Stimulated activated CD4-positive, alpha-beta T cell treated with anti-CD3 and anti-CD28 coated beads, Interleukin-12 subunit alpha, Interleukin-12 subunit beta, amount 100 ng/mL, for 48 hours (primary cell): ENCODE measurements around the gene AKR1C3.
"Not testable (repeated sequence)": the region's sequence is repeated elsewhere in the genome, so short reads cannot be mapped to it uniquely, and the experiment has no call there.

ENCODE experiments used
- DNase-seq, 3 donors: peaks; one replicate each; pipeline ENCODE4 v3.0.0-alpha.2; 2020; ENCODE audit warnings: low read depth in 2 of 3, low spot score in 1 of 3

AKR1C3 gene

DNA sequence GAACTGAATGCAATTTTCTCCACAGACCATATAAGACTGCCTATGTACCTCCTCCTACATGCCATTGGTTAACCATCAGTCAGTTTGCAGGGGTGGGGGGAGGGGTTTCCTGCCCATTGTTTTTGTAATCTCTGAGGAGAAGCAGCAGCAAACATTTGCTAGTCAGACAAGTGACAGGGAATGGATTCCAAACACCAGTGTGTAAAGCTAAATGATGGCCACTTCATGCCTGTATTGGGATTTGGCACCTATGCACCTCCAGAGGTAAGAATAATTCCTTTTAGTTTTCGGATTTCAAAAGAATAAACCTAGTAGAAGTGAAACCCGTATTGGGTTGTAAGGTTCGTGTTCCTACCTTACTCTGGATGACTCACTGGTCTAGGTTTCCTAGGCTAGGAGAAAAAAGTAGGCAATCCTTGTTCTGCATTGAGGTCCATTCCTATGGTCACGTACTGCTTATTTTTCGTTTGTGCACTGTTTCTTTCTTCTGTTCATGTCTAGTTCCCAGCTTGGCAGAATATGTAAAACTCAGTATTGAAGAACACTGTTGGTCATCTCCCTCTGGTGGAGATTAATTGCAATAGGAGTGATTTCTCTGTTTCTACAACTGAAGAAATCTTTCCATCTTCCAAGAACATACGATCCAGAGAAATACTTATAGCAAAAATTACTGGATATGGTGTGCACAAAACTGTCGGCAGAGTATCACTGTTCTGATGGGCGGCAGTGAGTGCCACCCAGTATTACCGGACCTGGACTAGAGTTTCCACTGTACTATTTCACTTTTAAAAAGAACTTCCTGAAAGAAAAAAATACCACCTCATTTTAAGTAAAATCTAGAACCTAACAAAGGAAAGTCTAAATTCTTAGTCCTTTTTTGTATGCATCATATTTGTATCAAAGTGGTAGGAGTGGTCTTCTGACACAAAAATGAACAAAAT lies at the start of gene AKR1C3:
Gene AKR1C3 (plus strand): TSS at position 150 of the 941 bp plus-strand sequence. CDS start 31 bp downstream, at position 181.
- no peak for DNase-seq

DNA sequence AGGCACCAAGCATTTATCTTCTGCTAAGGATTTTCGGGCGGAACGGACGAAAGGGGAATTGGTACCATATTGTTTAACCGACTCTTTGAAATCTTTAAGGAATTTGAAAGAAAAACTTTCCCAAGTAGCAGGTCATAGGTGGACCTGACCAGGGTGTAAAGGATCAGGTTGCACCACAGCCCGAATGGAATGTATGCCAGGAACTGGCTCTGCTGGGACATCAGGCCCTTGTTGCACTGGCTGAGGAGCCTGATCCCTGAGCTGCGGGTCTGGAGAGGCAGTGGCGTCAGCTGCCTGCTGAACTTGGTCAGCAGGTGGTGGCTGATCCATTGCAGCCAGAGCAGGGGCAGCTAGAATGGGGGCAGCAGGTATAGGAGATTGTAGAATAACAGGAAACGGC lies 49.1 kb upstream of the AKR1C3 start:
- DNase-seq, result no peak

DNA sequence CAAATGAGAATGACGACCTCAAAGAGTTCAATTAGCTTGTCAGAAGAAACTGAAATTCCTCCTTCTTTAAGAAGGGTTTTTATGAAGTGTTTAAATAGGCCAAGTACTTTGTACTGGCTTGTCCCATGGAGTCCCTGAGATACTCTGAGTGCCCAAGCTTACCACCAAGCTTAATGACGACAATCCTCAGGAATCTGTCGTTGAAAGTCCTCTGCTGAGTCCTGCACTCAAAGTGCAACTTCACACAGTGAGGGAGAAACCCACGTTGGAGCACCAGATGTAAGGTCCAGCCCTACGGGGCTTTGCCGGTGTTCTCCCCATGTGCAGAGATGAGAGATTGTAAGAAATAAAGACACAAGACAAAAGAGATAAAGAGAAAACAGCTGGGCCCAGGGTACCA lies 47.8 kb upstream of the AKR1C3 start:
- no peak for DNase-seq

DNA sequence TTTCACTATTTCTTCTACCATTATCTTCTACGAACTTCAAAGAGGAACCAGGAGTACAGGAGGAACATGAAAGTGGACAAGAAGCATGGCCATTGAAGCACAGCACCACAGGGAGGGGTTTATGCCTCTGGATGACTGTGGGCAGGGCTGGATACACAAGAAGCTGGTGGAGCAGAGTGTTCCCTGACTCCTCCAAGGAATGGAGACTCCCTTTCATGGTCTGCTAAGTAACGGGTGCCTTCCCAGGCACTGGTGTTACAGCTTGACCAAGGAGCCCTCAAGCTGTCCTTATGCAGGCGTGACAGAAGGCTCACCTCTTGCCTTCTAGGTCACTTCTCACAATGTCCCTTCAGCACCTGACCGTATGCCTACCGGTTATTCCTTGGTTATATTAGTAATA lies 47.2 kb upstream of the AKR1C3 start:
- not testable (repeated sequence) for DNase-seq

DNA sequence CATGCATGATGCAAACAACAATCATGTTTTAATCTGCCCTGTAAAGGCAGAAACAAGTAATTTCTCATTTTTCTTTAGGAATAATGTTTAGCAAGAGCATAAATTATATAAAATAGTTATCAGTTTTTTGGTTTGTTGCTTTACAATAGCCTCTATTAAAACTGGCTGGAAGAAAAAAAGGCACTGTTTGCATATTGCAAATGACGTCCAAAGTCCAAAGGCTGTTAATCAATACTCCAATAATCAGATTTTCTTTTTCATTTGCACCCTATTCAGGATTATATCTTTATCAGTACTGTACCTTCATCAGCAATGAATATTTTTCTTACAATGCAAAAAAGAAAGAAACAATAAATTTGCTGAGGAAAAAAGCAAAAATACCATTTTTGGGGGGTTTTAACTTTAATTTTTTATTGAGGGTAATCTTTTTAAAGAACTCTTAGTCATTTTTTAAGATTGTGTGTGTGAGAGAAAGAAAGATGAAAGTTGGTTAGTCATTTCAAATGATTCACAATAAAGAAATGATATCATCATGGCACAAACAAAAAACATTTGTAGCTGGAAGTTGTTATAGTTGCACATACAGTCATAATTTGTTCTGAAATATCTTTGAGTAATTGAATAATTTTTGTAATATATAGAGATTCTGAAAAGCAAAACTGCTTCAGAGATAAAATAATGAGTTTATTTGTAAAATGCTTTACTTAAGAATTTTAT lies 46.1 kb upstream of the AKR1C3 start:
- DNase-seq, result no peak

DNA sequence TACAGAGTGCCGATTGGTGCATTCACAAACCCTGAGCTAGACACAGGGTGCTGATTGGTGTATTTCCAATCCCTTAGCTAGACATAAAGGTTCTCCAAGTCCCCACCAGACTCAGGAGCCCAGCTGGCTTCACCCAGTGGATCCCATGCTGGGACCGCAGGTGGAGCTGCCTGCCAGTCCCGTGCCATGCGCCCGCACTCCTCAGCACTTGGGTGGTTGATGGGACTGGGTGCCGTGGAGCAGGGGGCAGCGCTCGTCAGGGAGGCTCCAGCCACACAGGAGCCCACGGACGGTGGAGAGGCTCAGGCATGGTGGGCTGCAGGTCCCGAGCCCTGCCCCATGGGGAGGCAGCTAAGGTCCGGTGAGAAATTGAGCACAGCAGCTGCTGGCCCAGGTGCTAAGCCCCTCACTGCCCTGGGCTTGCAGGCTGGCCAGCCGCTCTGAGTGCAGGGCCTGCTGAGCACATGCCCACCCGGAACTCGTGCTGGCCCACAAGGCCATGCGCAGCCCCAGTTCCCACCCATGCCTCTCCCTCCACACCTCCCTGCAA lies 41.2 kb upstream of the AKR1C3 start:
- not testable (repeated sequence) for DNase-seq

DNA sequence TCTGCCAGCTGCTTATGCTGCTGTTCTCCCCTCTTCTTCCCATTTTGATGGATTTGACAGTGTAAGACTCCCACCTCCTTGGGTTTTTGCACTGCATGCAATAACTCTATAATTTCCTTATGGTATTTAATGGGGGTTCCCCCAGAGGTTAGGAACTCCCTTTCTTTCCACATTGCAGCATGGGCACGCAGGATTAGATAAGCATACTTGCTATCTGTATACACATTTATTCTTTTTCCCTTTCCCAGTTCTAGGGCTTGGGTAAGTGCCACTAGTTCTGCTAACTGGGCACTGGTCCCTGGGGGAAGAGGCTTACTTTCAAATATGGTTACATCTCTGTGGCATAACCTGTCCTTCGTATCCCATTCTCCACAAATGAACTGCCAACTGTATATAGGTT lies 39.4 kb upstream of the AKR1C3 start:
- DNase-seq, result not testable (repeated sequence)

DNA sequence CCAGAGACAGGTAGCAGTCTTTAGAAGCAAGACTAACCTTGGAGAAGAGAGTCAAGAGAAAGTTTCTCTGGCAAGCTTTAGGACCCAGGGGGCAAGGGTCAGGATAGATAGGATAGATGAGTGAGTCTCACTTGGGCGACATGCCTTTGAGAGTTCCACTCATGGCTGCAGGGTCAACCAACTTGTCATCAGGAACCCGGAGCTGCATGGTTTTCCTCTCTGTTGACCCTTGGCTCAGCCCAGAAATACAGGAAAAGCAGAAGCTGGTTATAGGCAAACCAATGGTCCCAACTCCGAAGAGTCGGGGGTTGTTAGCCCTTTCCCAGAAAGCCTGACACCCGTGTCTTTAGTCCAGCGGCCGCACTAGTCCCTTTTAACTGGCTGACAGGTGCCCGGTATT lies 34.9 kb upstream of the AKR1C3 start:
- not testable (repeated sequence) for DNase-seq

DNA sequence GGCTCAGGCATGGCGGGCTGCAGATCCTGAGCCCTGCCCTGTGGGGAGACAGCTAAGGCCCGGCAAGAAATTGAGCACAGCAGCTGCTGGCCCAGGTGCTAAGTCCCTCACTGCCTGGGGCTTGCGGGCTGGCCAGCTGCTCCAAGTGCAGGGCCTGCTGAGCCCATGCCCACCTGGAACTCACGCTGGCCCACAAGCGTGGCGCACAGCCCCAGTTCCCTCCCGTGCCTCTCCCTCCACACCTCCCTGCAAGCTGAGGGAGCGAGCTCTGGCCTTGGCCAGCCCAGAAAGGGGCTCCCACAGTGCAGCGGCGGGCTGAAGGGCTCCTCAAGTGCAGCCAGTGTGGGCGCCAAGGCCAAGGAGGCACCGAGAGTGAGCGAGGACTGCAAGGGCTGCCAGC lies 33.4 kb upstream of the AKR1C3 start:
- not testable (repeated sequence) for DNase-seq

DNA sequence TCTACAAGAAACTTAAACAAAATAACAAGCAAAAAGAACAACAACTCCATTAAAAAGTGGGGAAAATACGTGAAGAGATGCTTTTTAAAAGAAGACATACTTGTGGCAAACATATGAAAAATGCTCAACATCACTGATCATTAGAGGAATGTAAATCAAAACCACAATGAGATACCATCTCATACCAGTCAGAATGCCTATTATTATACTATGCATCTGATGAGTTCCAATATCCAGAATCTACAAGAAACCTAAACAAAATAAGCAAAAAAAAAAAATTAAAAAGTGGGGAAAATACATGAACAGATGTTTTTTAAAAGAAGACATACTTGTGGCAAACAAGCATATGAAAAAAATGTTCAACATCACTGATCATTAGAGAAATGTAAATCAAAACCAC lies 29.6 kb upstream of the AKR1C3 start:
- no peak for DNase-seq

DNA sequence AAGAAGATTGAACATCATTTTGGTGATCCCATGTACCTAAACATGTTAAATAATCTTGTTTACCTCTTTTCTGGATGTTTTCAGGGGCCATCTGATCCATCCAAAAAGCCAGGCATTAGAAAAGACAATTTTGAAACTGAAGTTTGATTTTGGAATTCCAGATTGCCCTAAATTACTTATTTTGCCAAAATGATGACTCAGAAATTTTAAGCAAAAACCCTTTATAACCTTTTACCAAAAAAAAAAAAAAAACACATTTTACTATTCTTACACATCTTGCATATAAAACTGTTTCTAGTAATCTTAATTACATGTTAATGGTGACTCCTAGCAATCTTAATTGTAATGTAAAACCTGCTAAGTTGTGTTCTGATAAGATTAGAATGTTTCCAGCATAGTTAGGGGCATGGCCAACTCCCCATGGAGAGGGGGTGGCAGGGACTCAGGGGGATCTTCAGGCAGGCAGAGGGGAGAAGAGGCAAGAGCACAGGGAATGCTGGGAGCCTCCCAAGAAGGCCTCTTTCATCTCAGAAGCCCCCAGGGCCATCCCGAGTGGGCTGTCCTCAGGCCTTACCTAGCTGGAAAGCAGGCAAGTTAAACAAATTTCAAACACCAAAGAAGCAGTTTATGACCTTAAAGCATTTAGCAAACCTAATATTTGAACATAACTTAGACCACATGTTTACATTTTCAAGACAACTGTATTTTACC lies 25.8 kb upstream of the AKR1C3 start:
- no peak for DNase-seq

DNA sequence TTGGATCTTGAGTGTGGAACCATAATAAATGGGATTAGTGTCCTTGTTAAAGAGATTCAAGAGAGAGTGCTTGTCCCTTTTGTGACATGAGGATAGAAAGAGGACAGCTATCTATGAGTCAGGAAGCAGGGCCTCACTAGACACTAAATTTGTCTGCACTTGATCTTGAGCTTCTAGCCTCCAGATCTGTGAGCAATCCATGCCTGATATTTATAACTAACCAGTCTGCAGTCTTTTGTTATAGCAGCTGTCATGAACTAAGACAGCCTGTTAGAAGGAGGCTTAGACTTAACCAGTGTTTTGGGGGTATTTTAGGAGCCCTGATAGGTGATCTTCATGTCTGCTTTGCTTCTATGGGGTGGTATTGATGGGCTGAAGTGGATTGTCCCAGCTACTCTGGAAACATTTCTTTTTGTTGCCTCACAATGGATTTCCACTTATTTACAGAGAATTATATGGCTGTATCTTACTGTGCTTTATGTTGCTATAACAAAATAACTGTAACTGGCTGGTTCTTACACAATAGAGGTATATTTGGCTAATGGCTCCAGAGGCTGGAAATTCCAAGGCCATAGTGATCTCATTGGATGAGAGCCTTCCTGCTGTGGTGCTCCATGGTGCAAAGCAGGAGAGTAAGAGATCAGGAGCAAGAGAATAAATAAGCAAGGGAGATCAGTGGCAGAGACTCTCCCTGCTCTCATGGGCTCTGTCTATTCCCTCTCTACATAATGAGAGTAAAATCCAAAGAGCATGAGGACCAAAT lies 23.4 kb upstream of the AKR1C3 start:
- DNase-seq, result no peak

DNA sequence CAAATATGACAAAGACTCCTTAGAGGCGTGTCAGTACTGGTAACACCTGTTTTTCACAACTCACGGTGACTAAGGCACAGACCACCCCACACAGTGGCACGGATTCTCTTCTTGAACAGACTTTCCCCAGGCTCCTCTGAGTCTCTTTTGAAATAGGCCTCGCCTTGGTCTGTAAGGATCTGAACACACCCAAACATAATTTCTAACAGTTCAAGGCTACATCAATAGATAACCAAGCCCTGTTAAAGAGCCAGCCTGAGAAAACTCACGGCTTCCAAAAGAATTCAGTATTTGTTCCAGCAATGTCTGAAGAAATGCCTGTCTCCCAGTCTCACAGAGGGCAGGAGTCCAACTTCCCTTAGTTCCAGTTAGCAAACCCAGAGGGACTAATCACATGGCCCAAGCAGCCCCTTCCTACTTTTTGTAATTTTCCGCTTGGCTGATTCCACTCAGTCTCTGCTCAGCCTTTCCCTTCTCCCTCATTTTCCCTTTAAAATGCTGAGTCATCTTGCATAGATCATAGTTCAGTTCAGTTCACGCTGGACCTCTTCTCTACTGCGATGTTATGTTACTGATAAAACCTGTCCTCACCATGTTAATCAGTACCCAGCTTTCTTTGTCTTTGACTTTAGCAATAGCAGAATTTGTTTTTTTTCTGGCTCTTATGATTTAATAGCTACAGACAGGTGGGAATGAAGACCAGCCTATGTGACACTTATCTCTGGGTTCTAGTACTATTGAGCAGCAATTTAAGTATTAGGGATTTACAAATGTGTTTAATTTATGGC lies 22.6 kb upstream of the AKR1C3 start:
- no peak for DNase-seq

DNA sequence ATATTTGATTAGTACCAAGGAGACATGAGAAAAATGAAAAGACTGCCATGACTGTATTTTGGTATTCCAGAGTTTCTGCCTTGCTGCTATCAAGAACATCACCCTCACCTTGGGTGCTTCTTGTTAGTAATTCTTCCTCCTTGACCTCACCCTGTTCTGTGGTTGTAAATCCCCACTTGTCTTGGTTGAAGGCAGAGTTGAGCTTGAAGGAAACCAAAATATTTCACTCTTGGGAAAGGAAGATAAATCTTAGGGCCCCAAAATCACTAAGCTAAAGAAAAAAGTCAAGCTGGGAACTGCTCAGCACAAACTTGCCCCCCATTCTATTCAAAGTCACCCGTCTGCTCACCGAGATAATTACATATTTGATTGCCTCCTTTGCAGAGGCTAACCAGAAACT lies 20.6 kb upstream of the AKR1C3 start:
- DNase-seq, result no peak

DNA sequence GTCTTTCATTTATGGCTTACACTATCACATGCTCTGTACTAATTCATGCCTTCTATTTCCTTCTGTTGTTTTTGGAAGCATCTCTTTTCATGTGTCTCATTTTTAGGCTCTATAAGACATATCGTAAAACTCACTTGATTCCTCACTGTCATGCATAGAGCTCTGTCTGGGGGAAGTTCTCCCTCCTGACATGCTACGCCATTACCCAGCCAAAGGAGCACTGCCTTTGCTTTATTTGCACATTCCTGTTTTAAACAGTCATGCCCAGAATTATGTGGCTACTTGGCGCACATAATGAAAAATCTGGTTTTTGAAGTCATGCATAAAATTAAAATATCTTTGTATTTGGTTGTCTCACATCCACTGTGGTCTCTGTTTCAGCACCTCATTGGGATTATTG lies 17.6 kb upstream of the AKR1C3 start:
- no peak for DNase-seq

DNA sequence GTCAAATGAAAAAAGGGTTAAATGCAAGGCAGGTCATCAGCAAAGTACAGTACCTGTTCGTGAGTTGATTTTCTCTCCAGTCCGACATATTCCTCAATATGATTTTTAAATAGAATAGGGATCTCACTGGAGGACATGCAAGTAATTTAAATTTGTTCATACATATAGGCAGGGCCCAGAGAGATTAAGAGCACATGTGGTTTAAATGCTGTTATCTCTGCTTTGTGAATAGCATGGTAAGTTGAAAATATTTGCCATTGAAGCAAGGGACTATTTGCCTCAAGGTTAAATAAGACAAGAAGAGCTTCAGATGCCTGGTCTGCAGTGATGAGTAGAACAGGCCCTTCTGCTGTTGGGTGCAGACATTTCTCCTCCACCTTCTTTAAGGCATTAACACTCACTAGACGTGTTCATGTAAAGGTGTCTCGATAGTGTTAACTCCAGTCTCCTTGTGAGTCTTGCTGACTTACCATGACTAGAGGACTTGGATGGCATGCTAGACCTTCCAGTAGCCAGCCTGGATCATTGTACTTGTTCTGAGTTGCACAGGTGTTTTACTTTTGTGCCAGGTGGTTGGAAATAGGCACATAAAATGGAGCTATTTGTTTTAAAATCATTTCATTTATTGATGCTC lies 15.6 kb upstream of the AKR1C3 start:
- DNase-seq, result no peak

DNA sequence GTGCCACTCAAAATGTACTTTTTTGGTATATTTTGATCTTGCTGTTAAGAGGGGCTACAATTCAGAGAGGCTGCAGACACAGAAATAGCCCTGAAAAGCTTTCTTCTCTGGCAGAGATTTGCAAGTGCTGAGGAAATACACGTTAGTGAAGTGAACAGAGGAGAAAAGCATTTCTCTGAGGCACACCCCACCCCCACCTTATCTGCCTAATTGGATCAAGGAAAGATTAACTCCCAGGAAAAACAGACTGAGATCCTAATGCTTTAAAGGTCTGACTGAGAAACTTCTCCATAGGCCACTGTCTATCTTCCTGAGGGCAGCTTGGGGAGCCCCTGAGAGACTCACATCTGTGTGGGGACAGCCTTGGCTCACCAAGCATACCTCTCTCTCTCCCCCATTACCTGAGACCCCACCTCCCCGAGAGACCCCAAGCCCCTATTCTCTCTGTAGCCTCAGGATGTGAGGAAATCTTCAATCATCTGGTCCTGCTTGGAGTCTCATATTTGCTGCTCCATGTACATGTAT lies 14.8 kb upstream of the AKR1C3 start:
- no peak for DNase-seq

DNA sequence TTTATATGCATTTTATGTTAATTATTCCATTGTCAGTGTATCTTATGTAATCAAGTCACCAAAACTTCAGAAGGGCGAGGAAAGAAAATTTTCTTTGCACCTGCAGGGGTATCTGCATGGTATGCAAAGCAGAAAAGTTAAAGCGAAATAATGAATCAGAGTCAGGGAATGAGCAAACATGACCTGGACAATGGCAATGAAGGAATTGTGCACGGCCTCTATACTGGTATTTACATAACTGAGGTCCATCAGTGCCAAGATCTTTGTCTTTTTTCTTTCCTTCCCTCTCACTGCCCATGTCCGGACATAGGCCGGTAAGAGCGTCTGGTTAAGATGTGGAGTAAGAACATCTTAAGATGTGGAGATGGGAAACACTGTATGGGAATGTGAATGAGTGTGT lies 14.4 kb upstream of the AKR1C3 start:
- no peak for DNase-seq

DNA sequence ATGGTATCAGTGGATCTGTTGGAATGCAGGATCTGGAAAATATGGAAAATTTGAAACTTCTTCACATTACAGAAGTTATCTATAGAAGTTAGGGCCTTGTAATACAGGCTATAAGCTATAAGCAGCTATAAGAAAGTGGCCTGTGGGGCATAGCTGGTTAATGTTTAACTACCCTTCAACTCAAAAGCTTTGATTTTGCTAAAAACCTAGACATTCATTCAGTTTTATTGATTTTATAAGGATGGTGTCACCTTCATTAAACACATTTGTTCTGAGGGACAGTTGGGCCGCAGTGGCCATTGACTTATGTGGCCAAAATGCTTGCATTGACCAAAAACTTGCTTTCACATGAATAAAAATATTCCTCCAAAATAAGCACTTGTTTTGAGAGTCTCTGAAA lies 13.1 kb upstream of the AKR1C3 start:
- no peak for DNase-seq
